ENCODE measurements around the gene AGBL1. TPM values are rescaled to one million over a fixed set of nuclear protein-coding genes. Genes with fewer than 3 reads are reported as not detected.

AGBL1 gene
- total and polyA plus RNA-seq, 2 experiments from 2014 or later = 0.03 TPM; not detected in 1

- TF ChIP-seq, protein P1, sequence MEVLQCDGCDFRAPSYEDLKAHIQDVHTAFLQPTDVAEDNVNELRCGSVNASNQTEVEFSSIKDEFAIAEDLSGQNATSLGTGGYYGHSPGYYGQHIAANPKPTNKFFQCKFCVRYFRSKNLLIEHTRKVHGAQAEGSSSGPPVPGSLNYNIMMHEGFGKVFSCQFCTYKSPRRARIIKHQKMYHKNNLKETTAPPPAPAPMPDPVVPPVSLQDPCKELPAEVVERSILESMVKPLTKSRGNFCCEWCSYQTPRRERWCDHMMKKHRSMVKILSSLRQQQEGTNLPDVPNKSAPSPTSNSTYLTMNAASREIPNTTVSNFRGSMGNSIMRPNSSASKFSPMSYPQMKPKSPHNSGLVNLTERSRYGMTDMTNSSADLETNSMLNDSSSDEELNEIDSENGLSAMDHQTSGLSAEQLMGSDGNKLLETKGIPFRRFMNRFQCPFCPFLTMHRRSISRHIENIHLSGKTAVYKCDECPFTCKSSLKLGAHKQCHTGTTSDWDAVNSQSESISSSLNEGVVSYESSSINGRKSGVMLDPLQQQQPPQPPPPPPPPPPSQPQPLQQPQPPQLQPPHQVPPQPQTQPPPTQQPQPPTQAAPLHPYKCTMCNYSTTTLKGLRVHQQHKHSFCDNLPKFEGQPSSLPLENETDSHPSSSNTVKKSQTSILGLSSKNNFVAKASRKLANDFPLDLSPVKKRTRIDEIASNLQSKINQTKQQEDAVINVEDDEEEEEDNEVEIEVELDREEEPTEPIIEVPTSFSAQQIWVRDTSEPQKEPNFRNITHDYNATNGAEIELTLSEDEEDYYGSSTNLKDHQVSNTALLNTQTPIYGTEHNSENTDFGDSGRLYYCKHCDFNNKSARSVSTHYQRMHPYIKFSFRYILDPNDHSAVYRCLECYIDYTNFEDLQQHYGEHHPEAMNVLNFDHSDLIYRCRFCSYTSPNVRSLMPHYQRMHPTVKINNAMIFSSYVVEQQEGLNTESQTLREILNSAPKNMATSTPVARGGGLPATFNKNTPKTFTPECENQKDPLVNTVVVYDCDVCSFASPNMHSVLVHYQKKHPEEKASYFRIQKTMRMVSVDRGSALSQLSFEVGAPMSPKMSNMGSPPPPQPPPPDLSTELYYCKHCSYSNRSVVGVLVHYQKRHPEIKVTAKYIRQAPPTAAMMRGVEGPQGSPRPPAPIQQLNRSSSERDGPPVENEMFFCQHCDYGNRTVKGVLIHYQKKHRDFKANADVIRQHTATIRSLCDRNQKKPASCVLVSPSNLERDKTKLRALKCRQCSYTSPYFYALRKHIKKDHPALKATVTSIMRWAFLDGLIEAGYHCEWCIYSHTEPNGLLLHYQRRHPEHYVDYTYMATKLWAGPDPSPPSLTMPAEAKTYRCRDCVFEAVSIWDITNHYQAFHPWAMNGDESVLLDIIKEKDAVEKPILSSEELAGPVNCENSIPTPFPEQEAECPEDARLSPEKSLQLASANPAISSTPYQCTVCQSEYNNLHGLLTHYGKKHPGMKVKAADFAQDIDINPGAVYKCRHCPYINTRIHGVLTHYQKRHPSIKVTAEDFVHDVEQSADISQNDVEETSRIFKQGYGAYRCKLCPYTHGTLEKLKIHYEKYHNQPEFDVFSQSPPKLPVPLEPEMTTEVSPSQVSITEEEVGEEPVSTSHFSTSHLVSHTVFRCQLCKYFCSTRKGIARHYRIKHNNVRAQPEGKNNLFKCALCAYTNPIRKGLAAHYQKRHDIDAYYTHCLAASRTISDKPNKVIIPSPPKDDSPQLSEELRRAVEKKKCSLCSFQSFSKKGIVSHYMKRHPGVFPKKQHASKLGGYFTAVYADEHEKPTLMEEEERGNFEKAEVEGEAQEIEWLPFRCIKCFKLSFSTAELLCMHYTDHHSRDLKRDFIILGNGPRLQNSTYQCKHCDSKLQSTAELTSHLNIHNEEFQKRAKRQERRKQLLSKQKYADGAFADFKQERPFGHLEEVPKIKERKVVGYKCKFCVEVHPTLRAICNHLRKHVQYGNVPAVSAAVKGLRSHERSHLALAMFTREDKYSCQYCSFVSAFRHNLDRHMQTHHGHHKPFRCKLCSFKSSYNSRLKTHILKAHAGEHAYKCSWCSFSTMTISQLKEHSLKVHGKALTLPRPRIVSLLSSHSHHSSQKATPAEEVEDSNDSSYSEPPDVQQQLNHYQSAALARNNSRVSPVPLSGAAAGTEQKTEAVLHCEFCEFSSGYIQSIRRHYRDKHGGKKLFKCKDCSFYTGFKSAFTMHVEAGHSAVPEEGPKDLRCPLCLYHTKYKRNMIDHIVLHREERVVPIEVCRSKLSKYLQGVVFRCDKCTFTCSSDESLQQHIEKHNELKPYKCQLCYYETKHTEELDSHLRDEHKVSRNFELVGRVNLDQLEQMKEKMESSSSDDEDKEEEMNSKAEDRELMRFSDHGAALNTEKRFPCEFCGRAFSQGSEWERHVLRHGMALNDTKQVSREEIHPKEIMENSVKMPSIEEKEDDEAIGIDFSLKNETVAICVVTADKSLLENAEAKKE (CRISPR knock-in tag; IDR thresholded peaks at IDR 0.05) = no peak
These were observed 683.2 kb downstream of the AGBL1 start (continued) for GRCh38 chr15:86762874-86763273.

GRCh38 chr15:86764021-86764420 lies 684.4 kb downstream of the AGBL1 start:
- no peaks in the 10 kb centered on the region for H3K79me2 ChIP-seq (replicated peaks; ENCODE audit: insufficient read depth)
- H2AFZ ChIP-seq = no peak overlapping the region
- TF ChIP-seq EZH2 (IDR thresholded peaks at IDR 0.05; ENCODE audit: low read depth, unreplicated experiment) = no peak
- H3K4me3 ChIP-seq = no peak overlapping the region
- Mint-ChIP-seq H3K4me1 (0 out of 3 replicates have a peak, but pooled peaks cover 2% of the 10 kb centered on the region), H3K9me3 (no peaks in the 10 kb centered on the region), H3K27ac (no peak overlapping the region), H3K36me3 (ENCODE audit: low read depth) (no peaks in the 10 kb centered on the region; the same call in 2 of the 3 replicates), H3K27me3 (ENCODE audit: insufficient read depth, low read depth, poor library complexity) (no peaks in the 10 kb centered on the region), H3K4me3 (no peak overlapping the region)
- ATAC-seq (no peak), DNase-seq (ENCODE audit: low spot score) (no peak)
- H3K27ac ChIP-seq (ENCODE audit: low read depth) = no peak overlapping the region
- no peaks in the 10 kb centered on the region for H4K20me1 ChIP-seq (replicated peaks; ENCODE audit: insufficient read depth)
- H3K4me1 ChIP-seq (ENCODE audit: insufficient read depth) = no peaks in the 10 kb centered on the region
- no peak overlapping the region for H3K4me2 ChIP-seq
- no peaks in the 10 kb centered on the region for H3F3A ChIP-seq (replicated peaks; ENCODE audit: low read depth)
- H3K27me3 ChIP-seq (ENCODE audit: insufficient read depth) = no peaks in the 10 kb centered on the region
- H3K36me3 ChIP-seq (ENCODE audit: insufficient read depth) = no peaks in the 10 kb centered on the region
- H3K9me2 ChIP-seq (ENCODE audit: insufficient read depth) = no peaks in the 10 kb centered on the region

DNA sequence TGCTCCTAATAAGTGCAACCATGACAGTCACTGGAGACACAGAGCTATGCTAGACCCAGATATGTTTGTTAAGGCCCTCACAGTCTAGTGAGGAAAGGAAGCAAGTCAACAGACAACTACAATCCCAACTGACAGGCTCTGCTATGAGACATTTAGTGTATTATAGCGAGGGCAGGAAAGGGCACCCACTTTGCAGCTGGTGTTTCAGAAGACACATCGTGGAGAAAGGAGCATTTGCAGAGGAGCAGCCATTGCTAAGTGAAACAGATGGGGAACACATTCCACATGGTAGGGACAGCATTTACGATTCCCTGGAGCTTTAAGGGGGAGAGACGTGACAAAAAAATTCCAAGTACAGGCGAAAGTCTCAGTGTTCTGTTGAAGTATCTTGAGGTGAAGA lies 685.6 kb downstream of the AGBL1 start:
- no peaks in the 10 kb centered on the region for H3F3A ChIP-seq (replicated peaks; ENCODE audit: low read depth)
- H2AFZ ChIP-seq = no peak overlapping the region
- H3K36me3 ChIP-seq (ENCODE audit: insufficient read depth) = no peaks in the 10 kb centered on the region
- no peak for TF ChIP-seq CREB1 (CRISPR knock-in tag; IDR thresholded peaks at IDR 0.05; ENCODE audit: low read depth)
- TF ChIP-seq, protein P1 (CRISPR knock-in tag; IDR thresholded peaks at IDR 0.05) = no peak
- TF ChIP-seq EZH2 (IDR thresholded peaks at IDR 0.05; ENCODE audit: low read depth, unreplicated experiment) = no peak

More for the DNA sequence above, 685.6 kb downstream of the AGBL1 start:
- Histone ChIP-seq H3K79me2 (replicated peaks; ENCODE audit: insufficient read depth) (no peaks in the 10 kb centered on the region), H4K20me1 (replicated peaks; ENCODE audit: insufficient read depth) (no peaks in the 10 kb centered on the region), H3K4me1 (ENCODE audit: insufficient read depth) (no peaks in the 10 kb centered on the region), H3K9me2 (ENCODE audit: insufficient read depth) (0 out of 2 replicates have a peak, but pooled peaks cover 1% of the 10 kb centered on the region), H3K4me3 (no peak overlapping the region), H3K27ac (ENCODE audit: low read depth) (no peak overlapping the region), H3K27me3 (ENCODE audit: insufficient read depth) (no peaks in the 10 kb centered on the region), H3K4me2 (no peak overlapping the region)
- Mint-ChIP-seq H3K4me1 (0 out of 3 replicates have a peak, but pooled peaks cover 1% of the 10 kb centered on the region), H3K4me3 (no peak overlapping the region), H3K27ac (no peak overlapping the region), H3K36me3 (ENCODE audit: low read depth) (no peaks in the 10 kb centered on the region; the same call in 2 of the 3 replicates), H3K9me3 (no peaks in the 10 kb centered on the region), H3K27me3 (ENCODE audit: insufficient read depth, low read depth, poor library complexity) (no peaks in the 10 kb centered on the region)
- ATAC-seq = no peak
- no peak for DNase-seq (ENCODE audit: low spot score)

Measured in GM23338 (cell line).